HEK293 (cell line): ENCODE measurements around the gene CYRIA.

ENCODE experiments used
- CTCF ChIP-seq: fragments of 450-650 bp; formaldehyde crosslinking; IDR thresholded peaks from 2 replicates; pipeline ENCODE4 v1.5.1; 2016; ENCODE audit warnings: missing biosample characterization, missing genetic modification characterization
- SETDB1 ChIP-seq: IDR thresholded peaks from one replicate; pipeline ENCODE4 v1.6.1; 2017; ENCODE audit warnings: mild to moderate bottlenecking, low read length, moderate library complexity, mixed read lengths; ENCODE audit not compliant: insufficient read length
- ZNF23 ChIP-seq: fragments of 450-650 bp; formaldehyde crosslinking; IDR thresholded peaks from 2 replicates; pipeline ENCODE4 v1.5.1; 2016; ENCODE audit warnings: missing biosample characterization, missing genetic modification characterization, borderline replicate concordance
- ZNF747 ChIP-seq: fragments of 450-650 bp; formaldehyde crosslinking; IDR thresholded peaks from 2 replicates; pipeline ENCODE4 v1.5.1; 2016; ENCODE audit warnings: missing biosample characterization, missing genetic modification characterization

GRCh38 chr2:16625201-16625729, 40.4 kb downstream of the CYRIA start:
- TF ChIP-seq CTCF (tag by site-specific recombination) (no peak), SETDB1 (no peak), ZNF23 (tag by site-specific recombination) (no peak), ZNF747 (no peak)
